HG03135 (cell line): Measurements from ENCODE around the gene TRAF3.
"Not testable (repeated sequence)": the region's sequence is repeated elsewhere in the genome, so short reads cannot be mapped to it uniquely, and the experiment has no call there.

ENCODE experiments used
- ATAC-seq: cut with Tn5 transposase; IDR thresholded peaks from one replicate; pipeline ENCODE4 v1.9.1; 2021; ENCODE audit warnings: mild to moderate bottlenecking, moderate library complexity; ENCODE audit not compliant: unreplicated experiment

The TRAF3 gene

GRCh38 chr14:102750376-102750775 is 26.9 kb upstream of the TRAF3 start:
- ATAC-seq, result no peak

- ATAC-seq, result no peak
Observed at GRCh38 chr14:102751088-102751487, 26.2 kb upstream of the TRAF3 start.

- no peak for ATAC-seq
Observed at GRCh38 chr14:102752239-102752847, 24.9 kb upstream of the TRAF3 start.

GRCh38 chr14:102754370-102755262 is 22.6 kb upstream of the TRAF3 start:
- no peak for ATAC-seq

GRCh38 chr14:102757646-102758045 is 19.6 kb upstream of the TRAF3 start:
- ATAC-seq, result no peak

GRCh38 chr14:102758087-102758486 is 19.2 kb upstream of the TRAF3 start:
- no peak for ATAC-seq

- no peak for ATAC-seq
Observed at GRCh38 chr14:102759456-102760187, 17.6 kb upstream of the TRAF3 start.

- ATAC-seq, result no peak
Observed at GRCh38 chr14:102760496-102761193, 16.6 kb upstream of the TRAF3 start.

- ATAC-seq, result no peak
Observed at GRCh38 chr14:102761206-102761605, 16.0 kb upstream of the TRAF3 start.

GRCh38 chr14:102764220-102764671 is 13.0 kb upstream of the TRAF3 start:
- peak; percentile 56 for ATAC-seq

GRCh38 chr14:102765770-102766169 is 11.5 kb upstream of the TRAF3 start:
- not testable (repeated sequence) for ATAC-seq

GRCh38 chr14:102768223-102769048 is 8.8 kb upstream of the TRAF3 start:
- ATAC-seq, result peak; percentile 46

- ATAC-seq, result no peak
Observed at GRCh38 chr14:102769049-102769327, 8.3 kb upstream of the TRAF3 start.

- ATAC-seq, result no peak
Observed at GRCh38 chr14:102770147-102771123, 6.8 kb upstream of the TRAF3 start.

- ATAC-seq, result no peak
Observed at GRCh38 chr14:102771144-102771543, 6.1 kb upstream of the TRAF3 start.

- ATAC-seq, result no peak
Observed at GRCh38 chr14:102772781-102773570, 4.3 kb upstream of the TRAF3 start.

- ATAC-seq, result peak; percentile 35
Observed at GRCh38 chr14:102774391-102775153, 2.7 kb upstream of the TRAF3 start.
